ENCODE results near the gene PHACTR1. TPM values are rescaled to one million over a fixed set of nuclear protein-coding genes. Genes with fewer than 3 reads are reported as not detected.
A peak's percentile ranks its signal among the peaks of the same experiment; 100 is the strongest.

The PHACTR1 gene
- total and polyA plus RNA-seq, 9 of the 15 experiments (the other 6 are each of a cell fraction or from before 2014, with no cell fraction given), result 11.5 to 32.6 (median 22.0) TPM

DNA sequence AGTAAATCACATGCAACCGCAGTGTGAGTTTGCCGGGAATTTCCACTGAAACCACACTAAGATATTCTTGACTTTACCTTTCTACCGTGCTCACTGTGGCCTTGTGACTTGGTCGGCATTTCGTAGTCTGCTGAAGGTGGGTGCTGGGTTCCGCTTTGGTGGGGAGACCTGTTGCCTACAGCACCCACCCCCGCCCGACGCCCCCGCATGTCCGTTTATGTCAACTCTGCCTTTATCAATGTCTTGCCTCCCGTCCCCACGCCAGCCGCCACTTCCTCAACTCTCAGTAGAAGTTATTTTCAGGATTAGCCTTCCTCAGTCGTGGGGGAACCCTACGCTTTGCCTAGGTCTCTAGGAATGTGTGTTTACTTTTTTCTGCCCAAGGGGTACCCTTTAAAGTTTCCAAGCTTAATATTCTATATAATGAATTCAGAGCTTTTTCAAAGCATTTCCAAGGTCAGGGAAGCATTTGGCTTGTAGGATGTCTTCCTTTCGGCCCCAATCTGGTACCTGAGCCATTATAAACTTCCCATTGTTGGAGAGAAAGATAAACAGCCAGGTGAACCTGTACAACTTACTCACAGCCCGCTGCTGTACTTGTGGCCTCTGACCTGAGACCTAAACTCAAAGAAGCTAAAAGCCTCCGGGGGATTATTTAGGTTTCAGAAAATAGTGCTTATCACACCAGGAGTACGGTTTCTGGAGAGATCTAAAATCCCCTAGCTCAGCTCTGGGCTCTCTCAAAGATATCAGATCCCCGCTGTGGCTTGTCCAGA is 557.6 kb downstream of the PHACTR1 start (continued):
- TF ChIP-seq TBP (optimal IDR thresholded peaks at IDR 0.05; ENCODE audit: low read depth, low read length) (peak; percentile 50), MXD1 (CRISPR knock-in tag; IDR thresholded peaks at IDR 0.05; ENCODE audit: borderline replicate concordance, poor library complexity, severe bottlenecking) (no peak), MBD1 (CRISPR knock-in tag; IDR thresholded peaks at IDR 0.05) (no peak), KHSRP (IDR thresholded peaks at IDR 0.05) (no peak), MEF2A (IDR thresholded peaks at IDR 0.05; ENCODE audit: control insufficient read depth, low read depth, low read length) (0 out of 2 replicates have a peak, but pooled peaks have one; percentile 53), CEBPB (tag; IDR thresholded peaks at IDR 0.05) (no peak), UBTF (IDR thresholded peaks at IDR 0.05; ENCODE audit: borderline replicate concordance in 1 of 2, low read depth in 2 of 2, low read length in 2 of 2) (peak in 1 of 2 experiments; percentile 78; a peak in 2 of 4 replicates), EP300 (IDR thresholded peaks at IDR 0.05; ENCODE audit: low read length) (peak; percentile 93), YBX1 (IDR thresholded peaks at IDR 0.05) (no peak)
- TF ChIP-seq, protein P1, sequence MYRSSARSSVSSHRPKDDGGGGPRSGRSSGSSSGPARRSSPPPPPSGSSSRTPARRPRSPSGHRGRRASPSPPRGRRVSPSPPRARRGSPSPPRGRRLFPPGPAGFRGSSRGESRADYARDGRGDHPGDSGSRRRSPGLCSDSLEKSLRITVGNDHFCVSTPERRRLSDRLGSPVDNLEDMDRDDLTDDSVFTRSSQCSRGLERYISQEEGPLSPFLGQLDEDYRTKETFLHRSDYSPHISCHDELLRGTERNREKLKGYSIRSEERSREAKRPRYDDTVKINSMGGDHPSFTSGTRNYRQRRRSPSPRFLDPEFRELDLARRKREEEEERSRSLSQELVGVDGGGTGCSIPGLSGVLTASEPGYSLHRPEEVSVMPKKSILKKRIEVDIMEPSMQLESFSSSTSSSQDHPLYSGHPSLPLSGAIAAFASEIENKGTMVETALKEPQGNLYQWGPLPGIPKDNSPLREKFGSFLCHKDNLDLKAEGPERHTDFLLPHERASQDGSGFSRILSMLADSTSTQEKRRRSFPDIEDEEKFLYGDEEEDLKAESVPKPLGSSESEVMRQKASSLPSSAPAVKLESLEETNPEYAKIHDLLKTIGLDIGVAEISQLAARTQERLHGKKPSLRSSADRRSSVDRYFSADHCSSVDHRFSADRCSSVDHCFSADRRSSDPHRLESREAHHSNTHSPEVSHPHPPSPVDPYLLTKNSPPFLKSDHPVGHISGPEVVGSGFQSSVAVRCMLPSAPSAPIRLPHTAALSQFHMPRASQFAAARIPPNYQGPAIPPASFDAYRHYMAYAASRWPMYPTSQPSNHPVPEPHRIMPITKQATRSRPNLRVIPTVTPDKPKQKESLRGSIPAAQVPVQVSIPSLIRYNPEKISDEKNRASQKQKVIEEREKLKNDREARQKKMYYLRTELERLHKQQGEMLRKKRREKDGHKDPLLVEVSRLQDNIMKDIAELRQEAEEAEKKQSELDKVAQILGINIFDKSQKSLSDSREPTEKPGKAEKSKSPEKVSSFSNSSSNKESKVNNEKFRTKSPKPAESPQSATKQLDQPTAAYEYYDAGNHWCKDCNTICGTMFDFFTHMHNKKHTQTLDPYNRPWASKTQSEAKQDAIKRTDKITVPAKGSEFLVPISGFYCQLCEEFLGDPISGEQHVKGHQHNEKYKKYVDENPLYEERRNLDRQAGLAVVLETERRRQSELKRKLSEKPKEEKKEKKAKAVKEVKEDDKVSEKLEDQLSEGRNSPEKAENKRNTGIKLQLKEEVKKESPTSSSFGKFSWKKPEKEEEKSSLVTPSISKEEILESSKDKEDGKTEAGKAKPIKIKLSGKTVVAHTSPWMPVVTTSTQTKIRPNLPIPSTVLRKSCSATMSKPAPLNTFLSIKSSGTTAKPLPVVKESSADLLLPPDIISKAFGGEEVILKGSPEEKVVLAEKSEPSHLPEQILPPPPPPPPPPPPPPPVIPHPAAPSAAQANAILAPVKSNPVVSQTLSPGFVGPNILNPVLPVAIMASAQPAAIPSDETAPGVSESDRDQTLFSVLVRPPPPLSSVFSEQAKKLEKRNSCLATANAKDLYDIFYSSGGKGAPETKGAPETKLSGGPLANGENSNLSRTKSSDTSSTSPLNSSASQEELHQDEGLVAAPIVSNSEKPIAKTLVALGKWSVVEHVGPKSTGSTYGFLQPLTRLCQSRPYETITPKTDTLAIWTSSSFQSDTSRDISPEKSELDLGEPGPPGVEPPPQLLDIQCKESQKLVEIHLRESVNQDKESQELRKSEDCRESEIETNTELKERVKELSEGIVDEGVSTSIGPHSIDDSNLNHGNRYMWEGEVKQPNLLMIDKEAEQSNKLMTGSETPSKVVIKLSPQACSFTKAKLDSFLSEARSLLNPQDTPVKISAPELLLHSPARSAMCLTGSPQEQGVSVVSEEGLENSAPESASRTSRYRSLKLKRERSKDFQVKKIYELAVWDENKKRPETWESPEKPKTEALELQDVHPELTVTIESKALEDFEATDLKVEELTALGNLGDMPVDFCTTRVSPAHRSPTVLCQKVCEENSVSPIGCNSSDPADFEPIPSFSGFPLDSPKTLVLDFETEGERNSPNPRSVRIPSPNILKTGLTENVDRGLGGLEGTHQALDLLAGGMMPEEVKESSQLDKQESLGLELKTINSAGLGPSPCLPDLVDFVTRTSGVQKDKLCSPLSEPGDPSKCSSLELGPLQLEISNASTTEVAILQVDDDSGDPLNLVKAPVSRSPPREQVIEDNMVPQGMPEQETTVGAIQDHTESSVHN (IDR thresholded peaks at IDR 0.05; ENCODE audit: borderline replicate concordance in 1 of 2, low read depth in 1 of 2), result 0 out of 4 replicates have a peak, but pooled peaks of 1 of the 2 experiments have one; percentile 18
- TF ChIP-seq, protein P2, sequence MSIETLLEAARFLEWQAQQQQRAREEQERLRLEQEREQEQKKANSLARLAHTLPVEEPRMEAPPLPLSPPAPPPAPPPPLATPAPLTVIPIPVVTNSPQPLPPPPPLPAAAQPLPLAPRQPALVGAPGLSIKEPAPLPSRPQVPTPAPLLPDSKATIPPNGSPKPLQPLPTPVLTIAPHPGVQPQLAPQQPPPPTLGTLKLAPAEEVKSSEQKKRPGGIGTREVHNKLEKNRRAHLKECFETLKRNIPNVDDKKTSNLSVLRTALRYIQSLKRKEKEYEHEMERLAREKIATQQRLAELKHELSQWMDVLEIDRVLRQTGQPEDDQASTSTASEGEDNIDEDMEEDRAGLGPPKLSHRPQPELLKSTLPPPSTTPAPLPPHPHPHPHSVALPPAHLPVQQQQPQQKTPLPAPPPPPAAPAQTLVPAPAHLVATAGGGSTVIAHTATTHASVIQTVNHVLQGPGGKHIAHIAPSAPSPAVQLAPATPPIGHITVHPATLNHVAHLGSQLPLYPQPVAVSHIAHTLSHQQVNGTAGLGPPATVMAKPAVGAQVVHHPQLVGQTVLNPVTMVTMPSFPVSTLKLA (conservative IDR thresholded peaks at IDR 0.05), result peak; percentile 60 to 79
